ENCODE measurements around the gene HOXA3. TPM values are rescaled to one million over a fixed set of nuclear protein-coding genes. Genes with fewer than 3 reads are reported as not detected.
A peak's percentile ranks its signal among the peaks of the same experiment; 100 is the strongest.

HOXA3 gene
- total RNA-seq, 1 experiment from 2014 or later = 30.2 TPM

GRCh38 chr7:27143950-27144780 is 8.2 kb downstream of the HOXA3 start:
- BruUV-seq (replicated peaks) = no TSS peak
- H3K4me3 ChIP-seq (ENCODE audit: low read depth in 2 of 2, low read length in 2 of 2) = peak overlapping the region; percentile 41 to 58
- in situ Hi-C loops (cut with HindIII; ENCODE audit: low pct_unique_long_range_greater_than_20kb, low sequenced_read_pairs) (loop anchor here (5.0 kb wide), 1 partner anchor 287 kb away; no protein-coding TSS in a partner anchor), intact Hi-C loops (cut with micrococcal nuclease; ENCODE audit: unreplicated experiment) (no loop called here)
- no peaks in the 10 kb centered on the region for H3K36me3 ChIP-seq (ENCODE audit: control insufficient read depth, insufficient read depth, low read length)
- H3K9me3 ChIP-seq (ENCODE audit: control insufficient read depth, insufficient read depth, low read depth, low read length) = no peaks in the 10 kb centered on the region
- peak overlapping the region; percentile 10; the same call in 1 of the 2 replicates for H3K27ac ChIP-seq (ENCODE audit: low read length)
- CTCF ChIA-PET = interaction anchor here (2.7 kb wide), 1 partner anchor 462 kb away, joined by 9 read pairs; no protein-coding TSS in a partner anchor
- peaks cover 21% of the 10 kb centered on the region for H3K4me1 ChIP-seq (ENCODE audit: control insufficient read depth, insufficient read depth, low read length)
- DNase-seq (ENCODE audit: low read depth, low spot score) = no peak
- no peaks in the 10 kb centered on the region for H3K27me3 ChIP-seq (ENCODE audit: control insufficient read depth, insufficient read depth, low read length)
- TF ChIP-seq POLR2AphosphoS5 (IDR thresholded peaks at IDR 0.05; ENCODE audit: low read depth, low read length) = no peak
- no peak for TF ChIP-seq SIN3A (IDR thresholded peaks at IDR 0.05; ENCODE audit: borderline replicate concordance, insufficient read depth, low read depth, low read length)
- no peak for TF ChIP-seq REST (IDR thresholded peaks at IDR 0.05; ENCODE audit: insufficient read depth in 1 of 2, low read depth in 2 of 2, low read length in 1 of 2)
- TF ChIP-seq CTCF (IDR thresholded peaks at IDR 0.05) = peak; percentile 55
- POLR2A ChIA-PET = no interaction called here
- ATAC-seq = no peak

- Histone ChIP-seq H3K4me1 (ENCODE audit: control insufficient read depth, insufficient read depth, low read length) (peaks cover 14% of the 10 kb centered on the region), H3K27ac (ENCODE audit: low read length) (peak within 1 kb of the TSS; percentile 84), H3K27me3 (ENCODE audit: control insufficient read depth, insufficient read depth, low read length) (no peaks in the 10 kb centered on the region), H3K4me3 (ENCODE audit: low read depth in 2 of 2, low read length in 2 of 2) (peak within 1 kb of the TSS; percentile 58 to 87), H3K36me3 (ENCODE audit: control insufficient read depth, insufficient read depth, low read length) (no peaks in the 10 kb centered on the region), H3K9me3 (ENCODE audit: control insufficient read depth, insufficient read depth, low read depth, low read length) (no peaks in the 10 kb centered on the region)
- CTCF ChIA-PET = interaction anchor here (0.8 to 2.7 kb wide), 4 partner anchors 12 to 462 kb away, joined by 3 to 9 read pairs (median 4); no protein-coding TSS in a partner anchor
- intact Hi-C loops (cut with micrococcal nuclease; ENCODE audit: unreplicated experiment) (no loop called here), in situ Hi-C loops (cut with HindIII; ENCODE audit: low pct_unique_long_range_greater_than_20kb, low sequenced_read_pairs) (loop anchor here (5.0 kb wide), 1 partner anchor 286 kb away; no protein-coding TSS in a partner anchor)
- DNase-seq (ENCODE audit: low read depth, low spot score) = peak; percentile 79
- POLR2A ChIA-PET = no interaction called here
- peak; percentile 85 for ATAC-seq
- TF ChIP-seq REST (IDR thresholded peaks at IDR 0.05; ENCODE audit: insufficient read depth in 1 of 2, low read depth in 2 of 2, low read length in 1 of 2) (no peak), SIN3A (IDR thresholded peaks at IDR 0.05; ENCODE audit: borderline replicate concordance, insufficient read depth, low read depth, low read length) (no peak), POLR2AphosphoS5 (IDR thresholded peaks at IDR 0.05; ENCODE audit: low read depth, low read length) (no peak; the same call in 1 of the 2 replicates), CTCF (IDR thresholded peaks at IDR 0.05) (peak; percentile 95), TCF7L2 (IDR thresholded peaks at IDR 0.05; ENCODE audit: low read depth, low read length) (no peak)
- no TSS peak for BruUV-seq (replicated peaks)
Observed at GRCh38 chr7:27143023-27143949, 9.1 kb downstream of the HOXA3 start, which contains the start of gene HOXA5. TSS of gene HOXA5 (minus strand) at chr7:27143681. CDS start at chr7:27143607, 74 bp downstream.
